Measurements from ENCODE around the gene OVCA2. TPM values are rescaled to one million over a fixed set of nuclear protein-coding genes. Genes with fewer than 3 reads are reported as not detected.
"Not testable (repeated sequence)": the region's sequence is repeated elsewhere in the genome, so short reads cannot be mapped to it uniquely, and the experiment has no call there.

OVCA2 gene
- total RNA-seq, 2 experiments from 2014 or later: 46.2 to 48.6 TPM

GRCh38 chr17:2013220-2013993, 28.4 kb upstream of the OVCA2 start:
- CTCF ChIA-PET: not testable (repeated sequence)
- POLR2A ChIA-PET: interaction anchor here (0.7 kb wide), 1 partner anchor 1028 kb away, joined by 3 read pairs; no protein-coding TSS in a partner anchor

- CTCF ChIA-PET: no interaction called here
- POLR2A ChIA-PET: no interaction called here
Measured at GRCh38 chr17:2013994-2014317, 27.9 kb upstream of the OVCA2 start.

GRCh38 chr17:2015314-2015713, 26.5 kb upstream of the OVCA2 start:
- ChIA-PET CTCF (no interaction called here), POLR2A (no interaction called here)

- ChIA-PET POLR2A (no interaction called here), CTCF (no interaction called here)
Measured at GRCh38 chr17:2016494-2016893, 25.3 kb upstream of the OVCA2 start.

- ChIA-PET CTCF (interaction anchor here (0.6 kb wide), 1 partner anchor 452 kb away, joined by 3 read pairs; no protein-coding TSS in a partner anchor), POLR2A (no interaction called here)
Measured at GRCh38 chr17:2017274-2017941, 24.4 kb upstream of the OVCA2 start.

GRCh38 chr17:2018716-2019510, 22.9 kb upstream of the OVCA2 start:
- POLR2A ChIA-PET: no interaction called here
- CTCF ChIA-PET: no interaction called here

- ChIA-PET POLR2A (no interaction called here), CTCF (interaction anchor here (0.6 kb wide), 1 partner anchor 263 kb away, joined by 4 read pairs; no protein-coding TSS in a partner anchor)
Measured at GRCh38 chr17:2019723-2020122, 22.1 kb upstream of the OVCA2 start.

GRCh38 chr17:2020721-2021120, 21.1 kb upstream of the OVCA2 start:
- CTCF ChIA-PET: no interaction called here
- POLR2A ChIA-PET: no interaction called here

GRCh38 chr17:2022647-2023240, 19.1 kb upstream of the OVCA2 start:
- ChIA-PET CTCF (interaction anchor here (1.0 kb wide), 1 partner anchor 113 kb away, joined by 4 read pairs; no protein-coding TSS in a partner anchor), POLR2A (no interaction called here)

GRCh38 chr17:2023256-2023655, 18.6 kb upstream of the OVCA2 start:
- ChIA-PET POLR2A (no interaction called here), CTCF (interaction anchor here (1.0 kb wide), 1 partner anchor 114 kb away, joined by 4 read pairs; no protein-coding TSS in a partner anchor)

- ChIA-PET CTCF (interaction anchor here (1.0 to 1.4 kb wide), 2 partner anchors 114 to 221 kb away, joined by 3 to 4 read pairs; no protein-coding TSS in a partner anchor), POLR2A (interaction anchor here (0.6 to 1.1 kb wide), 2 partner anchors 9 to 177 kb away, joined by 3 to 5 read pairs; no protein-coding TSS in a partner anchor)
Measured at GRCh38 chr17:2023692-2024571, 17.9 kb upstream of the OVCA2 start.

- CTCF ChIA-PET: interaction anchor here (1.4 kb wide), 1 partner anchor 220 kb away, joined by 3 read pairs; no protein-coding TSS in a partner anchor
- POLR2A ChIA-PET: interaction anchor here (0.6 to 1.1 kb wide), 2 partner anchors 8 to 176 kb away, joined by 3 to 5 read pairs; no protein-coding TSS in a partner anchor
Measured at GRCh38 chr17:2024572-2025219, 17.1 kb upstream of the OVCA2 start.

- ChIA-PET CTCF (interaction anchor here (1.4 kb wide), 1 partner anchor 220 kb away, joined by 3 read pairs; no protein-coding TSS in a partner anchor), POLR2A (interaction anchor here (0.6 to 1.1 kb wide), 3 partner anchors 8 to 143 kb away, joined by 3 to 5 read pairs (median 3); no protein-coding TSS in a partner anchor)
Measured at GRCh38 chr17:2025220-2025621, 16.6 kb upstream of the OVCA2 start, which contains the start of gene RTN4RL1. Gene RTN4RL1 (minus strand): TSS chr17:2025334. CDS start chr17:2024865, 469 bp downstream.

- POLR2A ChIA-PET: interaction anchor here (0.6 kb wide), 2 partner anchors 21 to 144 kb away, joined by 3 to 5 read pairs; no protein-coding TSS in a partner anchor
Measured at GRCh38 chr17:2025622-2026309, 16.1 kb upstream of the OVCA2 start.

GRCh38 chr17:2027528-2028233, 14.1 kb upstream of the OVCA2 start:
- POLR2A ChIA-PET: no interaction called here
- CTCF ChIA-PET: interaction anchor here (0.9 kb wide), 1 partner anchor 117 kb away, joined by 3 read pairs; no protein-coding TSS in a partner anchor

More at GRCh38 chr17:2025622-2026309, 16.1 kb upstream of the OVCA2 start:
- CTCF ChIA-PET: interaction anchor here (1.1 to 1.4 kb wide), 2 partner anchors 94 to 219 kb away, joined by 3 read pairs; no protein-coding TSS in a partner anchor

- ChIA-PET CTCF (interaction anchor here (0.5 to 0.9 kb wide), 2 partner anchors 118 to 141 kb away, joined by 3 read pairs; no protein-coding TSS in a partner anchor), POLR2A (no interaction called here)
Measured at GRCh38 chr17:2028234-2028614, 13.6 kb upstream of the OVCA2 start.
